Measurements from ENCODE around the gene SLC2A11.
"Not testable (repeated sequence)": the region's sequence is repeated elsewhere in the genome, so short reads cannot be mapped to it uniquely, and the experiment has no call there.

SLC2A11 gene

GRCh38 chr22:23913661-23914353 lies 56.1 kb downstream of the SLC2A11 start:
- Histone ChIP-seq H3K9me3 (ENCODE audit: severe bottlenecking) (no peaks in the 10 kb centered on the region), H3K36me3 (ENCODE audit: low read depth) (no peaks in the 10 kb centered on the region), H3K27ac (ENCODE audit: poor library complexity, severe bottlenecking) (peak overlapping the region; percentile 62), H3K4me3 (ENCODE audit: severe bottlenecking) (peak overlapping the region; percentile 40), H3K27me3 (ENCODE audit: insufficient read depth, poor library complexity, severe bottlenecking) (no peaks in the 10 kb centered on the region), H3K4me1 (ENCODE audit: insufficient read depth, poor library complexity, severe bottlenecking) (no peaks in the 10 kb centered on the region)
- peak; percentile 99 for DNase-seq (ENCODE audit: low spot score)
- no peak for TF ChIP-seq CTCF (IDR thresholded peaks at IDR 0.05; ENCODE audit: poor library complexity, severe bottlenecking)
- ATAC-seq (ENCODE audit: low read depth), result peak; percentile 97

GRCh38 chr22:23915290-23915689 lies 57.6 kb downstream of the SLC2A11 start:
- ATAC-seq (ENCODE audit: low read depth) (no peak), DNase-seq (ENCODE audit: low spot score) (no peak)
- Histone ChIP-seq H3K9me3 (ENCODE audit: severe bottlenecking) (no peaks in the 10 kb centered on the region), H3K27ac (ENCODE audit: poor library complexity, severe bottlenecking) (peak overlapping the region; percentile 62), H3K27me3 (ENCODE audit: insufficient read depth, poor library complexity, severe bottlenecking) (no peaks in the 10 kb centered on the region), H3K4me3 (ENCODE audit: severe bottlenecking) (no peak overlapping the region), H3K36me3 (ENCODE audit: low read depth) (no peaks in the 10 kb centered on the region), H3K4me1 (ENCODE audit: insufficient read depth, poor library complexity, severe bottlenecking) (no peaks in the 10 kb centered on the region)
- TF ChIP-seq CTCF (IDR thresholded peaks at IDR 0.05; ENCODE audit: poor library complexity, severe bottlenecking), result no peak

GRCh38 chr22:23920267-23920611 lies 62.6 kb downstream of the SLC2A11 start:
- not testable (repeated sequence) for DNase-seq (ENCODE audit: low spot score); H3K27ac ChIP-seq (ENCODE audit: poor library complexity, severe bottlenecking); ATAC-seq (ENCODE audit: low read depth); H3K9me3 ChIP-seq (ENCODE audit: severe bottlenecking); H3K4me3 ChIP-seq (ENCODE audit: severe bottlenecking); H3K4me1 ChIP-seq (ENCODE audit: insufficient read depth, poor library complexity, severe bottlenecking); H3K27me3 ChIP-seq (ENCODE audit: insufficient read depth, poor library complexity, severe bottlenecking)
- H3K36me3 ChIP-seq (ENCODE audit: low read depth), result peaks cover 30% of the 10 kb centered on the region

- ATAC-seq (ENCODE audit: low read depth), result peak; percentile 64; the same call in 2 of the 3 replicates
- not testable (repeated sequence) for H3K27ac ChIP-seq (ENCODE audit: poor library complexity, severe bottlenecking); H3K4me3 ChIP-seq (ENCODE audit: severe bottlenecking); H3K9me3 ChIP-seq (ENCODE audit: severe bottlenecking); H3K4me1 ChIP-seq (ENCODE audit: insufficient read depth, poor library complexity, severe bottlenecking); DNase-seq (ENCODE audit: low spot score); H3K27me3 ChIP-seq (ENCODE audit: insufficient read depth, poor library complexity, severe bottlenecking)
- H3K36me3 ChIP-seq (ENCODE audit: low read depth), result peaks cover 42% of the 10 kb centered on the region
Observed at GRCh38 chr22:23921586-23922201, 64.0 kb downstream of the SLC2A11 start.

- Histone ChIP-seq H3K4me3 (ENCODE audit: severe bottlenecking) (no peak overlapping the region), H3K4me1 (ENCODE audit: insufficient read depth, poor library complexity, severe bottlenecking) (no peaks in the 10 kb centered on the region), H3K27ac (ENCODE audit: poor library complexity, severe bottlenecking) (no peak overlapping the region), H3K36me3 (ENCODE audit: low read depth) (peaks cover 52% of the 10 kb centered on the region), H3K9me3 (ENCODE audit: severe bottlenecking) (no peaks in the 10 kb centered on the region), H3K27me3 (ENCODE audit: insufficient read depth, poor library complexity, severe bottlenecking) (no peaks in the 10 kb centered on the region)
- DNase-seq (ENCODE audit: low spot score), result no peak
- ATAC-seq (ENCODE audit: low read depth), result no peak
- TF ChIP-seq CTCF (IDR thresholded peaks at IDR 0.05; ENCODE audit: poor library complexity, severe bottlenecking), result no peak
Observed at GRCh38 chr22:23922921-23923320, 65.2 kb downstream of the SLC2A11 start.
